Thyroid gland (tissue), 4 donors: ENCODE measurements around the gene CDCA5. TPM values are rescaled to one million over a fixed set of nuclear protein-coding genes. Genes with fewer than 3 reads are reported as not detected.

ENCODE experiments used
- DNase-seq, 2 donors: peaks; one replicate each; pipeline ENCODE4 v3.0.0-alpha.2; 2019
- H3K27ac ChIP-seq, 3 donors: fragments of 200-600 bp; sonication (generic); 1 replicate in 2 of 3; 2 replicates in 1 of 3; pipeline ENCODE4 v1.5.1; 2016 to 2019; ENCODE audit warnings: mild to moderate bottlenecking in 1 of 3, moderate library complexity in 1 of 3
- H3K27me3 ChIP-seq: fragments of 200-600 bp; sonication (generic); one replicate; pipeline ENCODE4 v1.5.1; 2019
- H3K36me3 ChIP-seq, 2 donors: fragments of 200-600 bp; sonication (generic); one replicate each; pipeline ENCODE4 v1.5.1; 2016 to 2019
- H3K4me1 ChIP-seq, 2 donors: fragments of 200-600 bp; sonication (generic); one replicate each; pipeline ENCODE4 v1.5.1; 2017 to 2019
- H3K4me3 ChIP-seq, 3 donors: fragments of 200-600 bp; sonication (generic); replicated peaks in 1 of 3; 1 replicate in 2 of 3; 2 replicates in 1 of 3; pipeline ENCODE4 v1.5.1; 2016; ENCODE audit warnings: mild to moderate bottlenecking in 1 of 3
- H3K9me3 ChIP-seq: fragments of 200-600 bp; sonication (generic); one replicate; pipeline ENCODE4 v1.5.1; 2017
- POLR2A ChIP-seq, 2 donors: fragments of 450-650 bp; IDR thresholded peaks; one replicate each; pipeline ENCODE4 v1.6.1; 2017; ENCODE audit warnings: antibody characterized with exemption in 2 of 2, mild to moderate bottlenecking in 2 of 2, moderate library complexity in 1 of 2
- WGBS, 2 donors: methylation state at CpG; one replicate each; pipeline ENCODE4 v1.1.5; 2017; 5-methylcytosine and 5-hydroxymethylcytosine counted together
- intact Hi-C: fragments of 100-400 bp; cut with DNase I; formaldehyde crosslinking; loops from one replicate; pipeline ENCODE4 v1.15.1; 2023
- total RNA-seq, 4 donors: library from RNA; depleted of rRNA; stranded (reverse); fragments of >200 nt; gene quantifications; one replicate each; pipeline ENCODE4 v1.2.3, GENCODE V29; 2016
- TF ChIP-seq, protein P1 (sequence below), 6 experiments: fragments of 200-600 bp in 3 of 6; fragments of 450-650 bp in 3 of 6; sonication (generic) in 3 of 6; IDR thresholded peaks; one replicate each; pipeline ENCODE4 v1.5.1; 2016 to 2019; ENCODE audit warnings: antibody characterized with exemption in 6 of 6, mild to moderate bottlenecking in 2 of 6, inconsistent platforms in 1 of 6, moderate library complexity in 1 of 6

CDCA5 gene
- total RNA-seq, 4 donors from 2014 or later = 0.71 to 1.8 (median 0.81) TPM; not detected in 1

DNA sequence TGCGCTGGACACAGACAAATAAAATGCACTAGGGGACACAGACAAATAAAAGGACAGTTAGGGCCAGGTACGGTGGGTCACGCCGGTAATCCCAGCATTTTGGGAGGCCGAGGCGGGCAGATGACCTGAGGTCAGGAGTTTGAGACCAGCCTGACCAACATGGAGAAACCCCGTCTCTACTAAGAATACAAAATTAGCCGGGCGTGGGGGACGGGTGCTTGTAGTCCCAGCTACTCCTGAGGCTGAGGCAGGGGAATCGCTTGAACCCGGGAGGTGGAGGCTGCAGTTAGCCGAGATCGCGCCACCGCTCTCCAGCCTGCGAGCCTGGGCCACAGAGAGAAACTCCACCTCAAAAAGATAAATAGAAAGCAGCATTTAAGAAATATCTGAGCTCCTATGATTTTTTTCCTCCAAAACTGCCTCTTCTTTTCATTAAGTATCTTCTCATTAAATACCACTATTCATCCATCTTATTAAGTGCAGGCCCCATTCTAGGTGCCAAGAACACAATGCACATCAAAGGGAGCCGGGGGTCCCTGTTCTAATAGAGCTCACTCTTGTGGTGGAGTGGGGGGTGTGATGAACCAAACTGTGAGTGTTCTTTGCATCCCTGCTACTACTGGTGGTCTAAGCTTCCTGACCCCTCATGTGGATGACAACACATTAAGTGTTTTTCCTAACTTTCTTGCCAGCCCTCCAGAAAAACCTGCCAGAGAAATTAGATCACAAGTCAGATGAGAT lies 34.4 kb upstream of the CDCA5 start:
- Histone ChIP-seq H3K4me1 (peaks cover 32 to 46% of the 10 kb centered on the region in 2 donors), H3K4me3 (no peak overlapping the region)
- intact Hi-C loops = loop anchor here (10.0 kb wide), 2 partner anchors 103 to 203 kb away; partner anchors contain the start of genes ARL2 and ATG2A

DNA sequence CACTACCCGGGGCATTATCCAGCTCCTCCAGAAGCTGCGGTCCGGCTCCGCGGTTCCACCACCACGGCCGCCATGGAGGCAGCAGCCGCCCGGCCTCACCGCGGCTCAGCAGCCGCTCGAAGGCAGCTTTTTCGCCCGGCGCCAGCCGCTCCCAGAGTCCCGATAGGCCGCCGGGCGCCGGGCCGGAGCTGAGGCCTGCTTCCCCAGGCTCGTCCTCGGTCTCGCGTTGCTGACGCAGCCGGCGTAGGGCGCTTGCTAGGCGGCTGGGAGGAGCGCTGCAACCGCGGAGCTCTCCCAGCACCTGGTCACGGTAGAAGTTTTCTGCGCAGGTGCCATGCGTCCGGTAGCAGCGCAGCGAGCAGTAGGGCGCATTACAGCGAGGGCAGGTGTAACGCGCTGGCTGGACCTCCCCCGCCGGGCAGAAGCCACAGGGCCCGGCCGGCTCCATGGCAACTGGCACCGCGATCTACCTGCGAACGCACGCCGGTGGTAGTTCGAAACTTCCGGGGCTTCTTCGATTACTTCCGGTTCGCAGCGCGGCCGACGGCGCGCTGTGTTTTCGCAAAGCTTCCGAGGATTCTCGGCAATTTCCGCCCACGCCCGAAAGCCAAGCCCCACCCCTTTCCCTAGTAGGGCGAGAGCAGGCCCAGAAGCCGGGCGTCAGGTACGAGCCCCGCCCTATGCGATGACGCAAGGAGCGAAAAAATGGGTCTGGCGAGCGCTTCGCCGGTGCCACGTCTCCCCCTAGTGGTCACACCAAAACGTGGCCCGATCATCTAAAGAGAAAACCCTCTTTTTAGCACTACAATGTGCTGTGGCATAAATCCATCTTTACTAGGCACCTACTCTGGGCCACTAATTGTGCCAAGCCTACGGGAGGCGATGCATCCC lies 33.6 kb upstream of the CDCA5 start, which contains the start of gene ZNHIT2:
ZNHIT2 (minus strand) TSS at position 496 of the 891 bp plus-strand sequence; CDS start at position 448, 48 bp downstream.
- H3K9me3 ChIP-seq = no peaks in the 10 kb centered on the region
- TF ChIP-seq, protein P1, sequence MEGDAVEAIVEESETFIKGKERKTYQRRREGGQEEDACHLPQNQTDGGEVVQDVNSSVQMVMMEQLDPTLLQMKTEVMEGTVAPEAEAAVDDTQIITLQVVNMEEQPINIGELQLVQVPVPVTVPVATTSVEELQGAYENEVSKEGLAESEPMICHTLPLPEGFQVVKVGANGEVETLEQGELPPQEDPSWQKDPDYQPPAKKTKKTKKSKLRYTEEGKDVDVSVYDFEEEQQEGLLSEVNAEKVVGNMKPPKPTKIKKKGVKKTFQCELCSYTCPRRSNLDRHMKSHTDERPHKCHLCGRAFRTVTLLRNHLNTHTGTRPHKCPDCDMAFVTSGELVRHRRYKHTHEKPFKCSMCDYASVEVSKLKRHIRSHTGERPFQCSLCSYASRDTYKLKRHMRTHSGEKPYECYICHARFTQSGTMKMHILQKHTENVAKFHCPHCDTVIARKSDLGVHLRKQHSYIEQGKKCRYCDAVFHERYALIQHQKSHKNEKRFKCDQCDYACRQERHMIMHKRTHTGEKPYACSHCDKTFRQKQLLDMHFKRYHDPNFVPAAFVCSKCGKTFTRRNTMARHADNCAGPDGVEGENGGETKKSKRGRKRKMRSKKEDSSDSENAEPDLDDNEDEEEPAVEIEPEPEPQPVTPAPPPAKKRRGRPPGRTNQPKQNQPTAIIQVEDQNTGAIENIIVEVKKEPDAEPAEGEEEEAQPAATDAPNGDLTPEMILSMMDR (IDR thresholded peaks at IDR 0.05) = peak; percentile 77 to 97 (median 94)
- peak in 1 of 2 donors; percentile 85 for TF ChIP-seq POLR2A (IDR thresholded peaks at IDR 0.05)
- no peaks in the 10 kb centered on the region for H3K27me3 ChIP-seq
- peak within 1 kb of the TSS; percentile 60 to 94 (median 75) for H3K4me3 ChIP-seq
- intact Hi-C loops = loop anchor here (10.0 kb wide), 2 partner anchors 103 to 203 kb away; partner anchors contain the start of genes ARL2 and ATG2A
- H3K27ac ChIP-seq = peak within 1 kb of the TSS; percentile 61 to 86 (median 82)
- peaks cover 35 to 47% of the 10 kb centered on the region in 2 donors for H3K4me1 ChIP-seq
- H3K36me3 ChIP-seq = peaks cover 16 to 22% of the 10 kb centered on the region in 2 donors
- WGBS, 2 donors = 0 to 2% methylated on average over 3 to 21 of the region's 89 CpGs
- peak; percentile 100 for DNase-seq

More for the DNA sequence above, 34.4 kb upstream of the CDCA5 start:
- Histone ChIP-seq H3K36me3 (peaks cover 16 to 22% of the 10 kb centered on the region in 2 donors), H3K9me3 (no peaks in the 10 kb centered on the region), H3K27ac (peak overlapping the region in 1 of 3 donors; percentile 46), H3K27me3 (no peaks in the 10 kb centered on the region)
- 84 to 85% methylated on average over 18 of the region's 18 CpGs for WGBS, 2 donors
- no peak for DNase-seq
- TF ChIP-seq POLR2A (IDR thresholded peaks at IDR 0.05) = no peak
- TF ChIP-seq, protein P1 (IDR thresholded peaks at IDR 0.05) = peak in 2 of 6 experiments; percentile 9 to 15

DNA sequence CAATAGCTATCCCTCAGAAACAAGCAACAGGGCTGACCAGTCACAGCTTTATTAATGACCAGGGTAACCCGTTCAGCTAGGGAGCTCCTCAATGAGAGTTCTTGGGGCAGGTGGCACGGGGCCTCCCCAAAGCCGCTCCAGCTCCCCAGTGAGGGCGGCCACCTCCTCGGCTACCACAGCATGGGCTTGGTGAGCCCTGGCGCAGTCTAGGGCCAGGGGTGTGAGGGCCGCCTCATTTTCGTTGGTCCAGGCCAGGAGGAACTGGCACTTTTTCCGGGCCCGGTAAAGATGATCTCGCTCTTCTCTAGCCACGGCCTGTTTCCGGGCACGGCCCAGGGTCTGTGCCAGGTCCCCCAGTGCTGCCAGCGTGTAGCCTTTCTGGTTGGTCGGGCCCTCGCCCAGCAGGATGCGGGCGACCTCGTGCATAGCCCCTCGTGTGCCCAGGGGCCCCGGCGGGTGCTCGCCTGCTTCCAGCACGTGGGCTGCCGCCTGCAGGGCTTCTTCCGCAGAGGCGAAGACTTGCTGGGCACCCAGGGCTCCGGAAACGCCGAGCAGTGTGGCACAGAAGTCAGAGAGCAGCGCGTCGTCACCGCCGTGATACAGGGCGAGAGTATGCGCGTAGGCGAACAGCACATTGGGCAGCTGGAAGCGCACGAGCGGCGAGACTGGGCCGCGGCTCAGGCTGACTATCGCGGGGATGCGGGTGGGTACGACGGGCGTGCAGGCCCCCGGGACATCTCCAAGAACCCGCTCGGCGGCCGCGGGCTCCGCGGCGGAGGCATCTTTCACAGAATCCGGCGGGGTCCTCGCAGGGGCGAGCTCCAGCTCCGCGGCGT lies 32.7 kb upstream of the CDCA5 start:
- peaks cover 41 to 55% of the 10 kb centered on the region in 2 donors for H3K4me1 ChIP-seq
- WGBS, 2 donors = 51 to 82% methylated on average over 11 to 12 of the region's 68 CpGs
- peaks cover 16 to 22% of the 10 kb centered on the region in 2 donors for H3K36me3 ChIP-seq

More for the DNA sequence above, 32.7 kb upstream of the CDCA5 start:
- Histone ChIP-seq H3K27me3 (no peaks in the 10 kb centered on the region), H3K27ac (peak overlapping the region; percentile 61 to 86 (median 82)), H3K4me3 (peak overlapping the region; percentile 60 to 94 (median 75)), H3K9me3 (no peaks in the 10 kb centered on the region)
- intact Hi-C loops = loop anchor here (10.0 kb wide), 2 partner anchors 102 to 202 kb away; partner anchors contain the start of genes ARL2 and ATG2A
- no peak for TF ChIP-seq POLR2A (IDR thresholded peaks at IDR 0.05)
- TF ChIP-seq, protein P1 (IDR thresholded peaks at IDR 0.05) = no peak
- peak; percentile 26 to 29 for DNase-seq
